ENCODE results near the gene TMEM179.
"Not testable (repeated sequence)": the region's sequence is repeated elsewhere in the genome, so short reads cannot be mapped to it uniquely, and the experiment has no call there.

Gene TMEM179

GRCh38 chr14:104585966-104586697, 18.4 kb downstream of the TMEM179 start:
- DNase-seq (ENCODE audit: low read depth) = no peak

- DNase-seq (ENCODE audit: low read depth) = no peak
These were observed 20.0 kb downstream of the TMEM179 start for GRCh38 chr14:104584557-104584956.

- DNase-seq (ENCODE audit: low read depth) = no peak
These were observed 20.9 kb downstream of the TMEM179 start for GRCh38 chr14:104583424-104584306.

- DNase-seq (ENCODE audit: low read depth) = no peak
These were observed 21.9 kb downstream of the TMEM179 start for GRCh38 chr14:104582662-104583061.

GRCh38 chr14:104582005-104582404, 22.6 kb downstream of the TMEM179 start:
- no peak for DNase-seq (ENCODE audit: low read depth)

- no peak for DNase-seq (ENCODE audit: low read depth)
These were observed 23.1 kb downstream of the TMEM179 start for GRCh38 chr14:104581521-104581920.

- DNase-seq (ENCODE audit: low read depth) = no peak
These were observed 23.6 kb downstream of the TMEM179 start for GRCh38 chr14:104580961-104581360.

- DNase-seq (ENCODE audit: low read depth) = not testable (repeated sequence)
These were observed 24.6 kb downstream of the TMEM179 start for GRCh38 chr14:104579939-104580338.

GRCh38 chr14:104579507-104579906, 25.1 kb downstream of the TMEM179 start, which contains the start of gene C14orf180:
Gene C14orf180 (plus strand): TSS chr14:104579764. CDS start chr14:104586431, 6,667 bp downstream.
- no peak for DNase-seq (ENCODE audit: low read depth)

GRCh38 chr14:104578321-104578720, 26.3 kb downstream of the TMEM179 start:
- DNase-seq (ENCODE audit: low read depth) = no peak

GRCh38 chr14:104577847-104578301, 26.7 kb downstream of the TMEM179 start:
- DNase-seq (ENCODE audit: low read depth) = no peak

GRCh38 chr14:104577426-104577825, 27.1 kb downstream of the TMEM179 start:
- no peak for DNase-seq (ENCODE audit: low read depth)

- no peak for DNase-seq (ENCODE audit: low read depth)
These were observed 27.6 kb downstream of the TMEM179 start for GRCh38 chr14:104576970-104577332.

GRCh38 chr14:104576232-104576969, 28.2 kb downstream of the TMEM179 start:
- DNase-seq (ENCODE audit: low read depth) = no peak

GRCh38 chr14:104574978-104575583, 29.5 kb downstream of the TMEM179 start:
- DNase-seq (ENCODE audit: low read depth) = no peak

GRCh38 chr14:104574536-104574935, 30.0 kb downstream of the TMEM179 start:
- DNase-seq (ENCODE audit: low read depth) = no peak

- DNase-seq (ENCODE audit: low read depth) = no peak
These were observed 30.6 kb downstream of the TMEM179 start for GRCh38 chr14:104573930-104574329.

- no peak for DNase-seq (ENCODE audit: low read depth)
These were observed 31.9 kb downstream of the TMEM179 start for GRCh38 chr14:104572668-104573067.

GRCh38 chr14:104572024-104572626, 32.4 kb downstream of the TMEM179 start:
- DNase-seq (ENCODE audit: low read depth) = no peak

- DNase-seq (ENCODE audit: low read depth) = no peak
These were observed 33.3 kb downstream of the TMEM179 start for GRCh38 chr14:104571246-104571645.

- no peak for DNase-seq (ENCODE audit: low read depth)
These were observed 35.1 kb downstream of the TMEM179 start for GRCh38 chr14:104569435-104569834.
